NCI-H345 treated with DMSO at 0.1 percent for 48 hours (cell line): ENCODE data around the gene PSPH.
"Not testable (repeated sequence)": the region's sequence is repeated elsewhere in the genome, so short reads cannot be mapped to it uniquely, and the experiment has no call there.

Experiments used
- DNase-seq: peaks from one replicate; lab custom pipeline; 2025; ENCODE audit not compliant: unreplicated experiment; lab: John Stamatoyannopoulos, UW

The PSPH gene

GRCh38 chr7:56063500-56063881, 12.2 kb upstream of the PSPH start:
- no peak for DNase-seq

- DNase-seq: no peak
Observed at GRCh38 chr7:56062382-56062781, 11.1 kb upstream of the PSPH start.

GRCh38 chr7:56053993-56054392, 2.7 kb upstream of the PSPH start:
- DNase-seq: no peak

GRCh38 chr7:56053379-56053778, 2.1 kb upstream of the PSPH start:
- no peak for DNase-seq

- DNase-seq: no peak
Observed at GRCh38 chr7:56051053-56051338, 248 bp downstream of the PSPH start.

- DNase-seq: peak; percentile 17
Observed at GRCh38 chr7:56048763-56049162, 2.5 kb downstream of the PSPH start.

- DNase-seq: no peak
Observed at GRCh38 chr7:56048245-56048644, 3.0 kb downstream of the PSPH start.

GRCh38 chr7:56047446-56048116, 3.7 kb downstream of the PSPH start:
- DNase-seq: not testable (repeated sequence)

- no peak for DNase-seq
Observed at GRCh38 chr7:56046721-56047445, 4.4 kb downstream of the PSPH start.

GRCh38 chr7:56045758-56046157, 5.5 kb downstream of the PSPH start:
- not testable (repeated sequence) for DNase-seq

GRCh38 chr7:56040730-56041129, 10.5 kb downstream of the PSPH start:
- no peak for DNase-seq

GRCh38 chr7:56033671-56034432, 17.4 kb downstream of the PSPH start:
- DNase-seq: peak; percentile 85

GRCh38 chr7:56032578-56032977, 18.7 kb downstream of the PSPH start:
- not testable (repeated sequence) for DNase-seq

- DNase-seq: not testable (repeated sequence)
Observed at GRCh38 chr7:56031556-56031955, 19.7 kb downstream of the PSPH start.

GRCh38 chr7:56030340-56030739, 20.9 kb downstream of the PSPH start:
- no peak for DNase-seq

GRCh38 chr7:56028942-56029630, 22.2 kb downstream of the PSPH start:
- DNase-seq: no peak

GRCh38 chr7:56026538-56026937, 24.7 kb downstream of the PSPH start:
- no peak for DNase-seq

- DNase-seq: no peak
Observed at GRCh38 chr7:56023500-56023899, 27.7 kb downstream of the PSPH start.

GRCh38 chr7:56019501-56019900, 31.7 kb downstream of the PSPH start:
- DNase-seq: no peak

GRCh38 chr7:56017015-56017414, 34.2 kb downstream of the PSPH start:
- DNase-seq: not testable (repeated sequence)

GRCh38 chr7:56009695-56010094, 41.5 kb downstream of the PSPH start:
- peak; percentile 90 for DNase-seq

- no peak for DNase-seq
Observed at GRCh38 chr7:56007891-56008290, 43.4 kb downstream of the PSPH start.
